MCF 10A (cell line): Measurements from ENCODE around the gene PTPRN2. TPM values are rescaled to one million over a fixed set of nuclear protein-coding genes. Genes with fewer than 3 reads are reported as not detected.
"Not testable (repeated sequence)": the region's sequence is repeated elsewhere in the genome, so short reads cannot be mapped to it uniquely, and the experiment has no call there.

Experiments used
- BruUV-seq: library from RNA; stranded (reverse); fragments of 400-500 nt; replicated peaks from 2 replicates; lab custom pipeline; 2021; lab: Mats Ljungman, UMichigan
- CTCF ChIA-PET: fragments of 300-600 bp; sonication (Branson Sonifier 250); formaldehyde crosslinking; extraction: SDS; loops from one replicate; lab custom pipeline; 2021; ENCODE audit warnings: antibody characterized with exemption, inconsistent platforms; lab: Yijun Ruan, JAX
- POLR2A ChIA-PET: fragments of 300-600, 350-650 bp; sonication (Branson Sonifier 250); formaldehyde crosslinking; extraction: SDS; loops from one replicate; lab custom pipeline; 2020; ENCODE audit warnings: antibody characterized with exemption, inconsistent platforms; lab: Yijun Ruan, JAX
- DNase-seq: peaks from one replicate; pipeline ENCODE4 v3.0.0-alpha.2; 2018; ENCODE audit not compliant: unreplicated experiment
- H3K27ac Mint-ChIP-seq: one replicate; pipeline ENCODE4 v1.8.0; 2022; ENCODE audit warnings: mild to moderate bottlenecking, low read depth, mixed read lengths; ENCODE audit not compliant: unreplicated experiment
- H3K27me3 Mint-ChIP-seq: one replicate; pipeline ENCODE4 v1.8.0; 2022; ENCODE audit warnings: mixed read lengths; ENCODE audit not compliant: insufficient read depth, unreplicated experiment
- H3K36me3 Mint-ChIP-seq: one replicate; pipeline ENCODE4 v1.8.0; 2022; ENCODE audit warnings: mild to moderate bottlenecking, moderate library complexity, mixed read lengths; ENCODE audit not compliant: insufficient read depth, unreplicated experiment
- H3K4me1 Mint-ChIP-seq: one replicate; pipeline ENCODE4 v1.8.0; 2022; ENCODE audit warnings: mixed read lengths; ENCODE audit not compliant: insufficient read depth, unreplicated experiment
- H3K4me3 Mint-ChIP-seq: one replicate; pipeline ENCODE4 v1.8.0; 2022; ENCODE audit warnings: mild to moderate bottlenecking, moderate library complexity, mixed read lengths; ENCODE audit not compliant: unreplicated experiment
- H3K9me3 Mint-ChIP-seq: one replicate; pipeline ENCODE4 v1.8.0; 2022; ENCODE audit warnings: mixed read lengths; ENCODE audit not compliant: unreplicated experiment
- CTCF ChIP-seq: fragments of 200-600 bp; IDR thresholded peaks from one replicate; pipeline ENCODE4 v1.8.0; 2022; ENCODE audit warnings: antibody characterized with exemption, mild to moderate bottlenecking; ENCODE audit not compliant: unreplicated experiment
- intact Hi-C: fragments of 100-400 bp; cut with micrococcal nuclease; formaldehyde crosslinking; loops from 2 replicates; pipeline ENCODE4 v1.14.1; 2022
- total RNA-seq: library from RNA; stranded (reverse); gene quantifications from 2 replicates; pipeline ENCODE4 v1.2.3, GENCODE V29; 2022

Gene PTPRN2
- total RNA-seq, 1 experiment from 2014 or later, result 4.5 TPM

GRCh38 chr7:158276414-158277218, 311.0 kb downstream of the PTPRN2 start:
- no peaks in the 10 kb centered on the region for H3K27me3 Mint-ChIP-seq
- H3K27ac Mint-ChIP-seq, result no peak overlapping the region
- TF ChIP-seq CTCF, result no peak
- H3K4me1 Mint-ChIP-seq, result no peaks in the 10 kb centered on the region
- POLR2A ChIA-PET, result no interaction called here
- peaks cover 1% of the 10 kb centered on the region for H3K36me3 Mint-ChIP-seq
- DNase-seq, result no peak
- BruUV-seq, result no TSS peak
- CTCF ChIA-PET, result interaction anchor here (0.5 kb wide), 1 partner anchor 45 kb away, joined by 3 read pairs; no protein-coding TSS in a partner anchor
- intact Hi-C loops, result no loop called here
- H3K9me3 Mint-ChIP-seq, result peaks cover 16% of the 10 kb centered on the region
- no peak overlapping the region for H3K4me3 Mint-ChIP-seq

GRCh38 chr7:158275711-158276413, 311.8 kb downstream of the PTPRN2 start:
- TF ChIP-seq CTCF, result no peak
- Mint-ChIP-seq H3K4me1 (no peaks in the 10 kb centered on the region), H3K36me3 (no peaks in the 10 kb centered on the region), H3K9me3 (peaks cover 16% of the 10 kb centered on the region), H3K27me3 (no peaks in the 10 kb centered on the region), H3K4me3 (no peak overlapping the region), H3K27ac (no peak overlapping the region)
- POLR2A ChIA-PET, result interaction anchor here (0.8 kb wide), 1 partner anchor 33 kb away, joined by 4 read pairs; no protein-coding TSS in a partner anchor
- DNase-seq, result no peak
- intact Hi-C loops, result no loop called here
- no TSS peak for BruUV-seq
- CTCF ChIA-PET, result no interaction called here

GRCh38 chr7:158274996-158275395, 312.6 kb downstream of the PTPRN2 start:
- Mint-ChIP-seq H3K27ac (no peak overlapping the region), H3K9me3 (peaks cover 8% of the 10 kb centered on the region), H3K36me3 (no peaks in the 10 kb centered on the region), H3K27me3 (no peaks in the 10 kb centered on the region), H3K4me1 (no peaks in the 10 kb centered on the region), H3K4me3 (no peak overlapping the region)
- ChIA-PET POLR2A (no interaction called here), CTCF (no interaction called here)
- DNase-seq, result no peak
- BruUV-seq, result no TSS peak
- intact Hi-C loops, result no loop called here
- TF ChIP-seq CTCF, result no peak

- peaks cover 14% of the 10 kb centered on the region for H3K9me3 Mint-ChIP-seq
These were observed 313.2 kb downstream of the PTPRN2 start for GRCh38 chr7:158274404-158274811.

GRCh38 chr7:158273756-158274342, 313.8 kb downstream of the PTPRN2 start:
- POLR2A ChIA-PET, H3K36me3 Mint-ChIP-seq, H3K4me3 Mint-ChIP-seq, intact Hi-C loops, BruUV-seq, DNase-seq, H3K27me3 Mint-ChIP-seq, H3K27ac Mint-ChIP-seq, H3K4me1 Mint-ChIP-seq, CTCF ChIA-PET: not testable (repeated sequence)
- peaks cover 16% of the 10 kb centered on the region for H3K9me3 Mint-ChIP-seq

More at GRCh38 chr7:158274404-158274811, 313.2 kb downstream of the PTPRN2 start:
- Mint-ChIP-seq H3K36me3 (no peaks in the 10 kb centered on the region), H3K4me1 (no peaks in the 10 kb centered on the region), H3K27me3 (no peaks in the 10 kb centered on the region), H3K27ac (no peak overlapping the region), H3K4me3 (no peak overlapping the region)
- no peak for TF ChIP-seq CTCF
- ChIA-PET CTCF (no interaction called here), POLR2A (no interaction called here)
- no peak for DNase-seq
- BruUV-seq, result no TSS peak
- intact Hi-C loops, result no loop called here
